ENCODE data around the gene KCNQ2. TPM values are rescaled to one million over a fixed set of nuclear protein-coding genes. Genes with fewer than 3 reads are reported as not detected.

KCNQ2 gene
- total and polyA plus RNA-seq, 2 experiments from 2014 or later, result 68.5 to 92.4 TPM

- peaks cover 8% of the 10 kb centered on the region for H3K27me3 Mint-ChIP-seq (ENCODE audit: insufficient read depth, low read depth, poor library complexity)
- no peak for TF ChIP-seq JUNB (IDR thresholded peaks at IDR 0.05; ENCODE audit: unreplicated experiment)
- TF ChIP-seq ZNF114 (CRISPR knock-in tag; IDR thresholded peaks at IDR 0.05), result no peak
- TF ChIP-seq ETS1 (IDR thresholded peaks at IDR 0.05), result no peak
- TF ChIP-seq CREB1 (CRISPR knock-in tag; IDR thresholded peaks at IDR 0.05; ENCODE audit: low read depth), result no peak
- no peak for TF ChIP-seq CTCF (conservative IDR thresholded peaks at IDR 0.05; ENCODE audit: low read depth in 2 of 2)
- TF ChIP-seq REST (IDR thresholded peaks at IDR 0.05; ENCODE audit: unreplicated experiment), result no peak
- TF ChIP-seq ZNF331 (CRISPR knock-in tag; IDR thresholded peaks at IDR 0.05; ENCODE audit: low read depth), result no peak
- TF ChIP-seq POLR2AphosphoS5 (IDR thresholded peaks at IDR 0.05; ENCODE audit: low read depth), result no peak
- no peak for TF ChIP-seq EZH2phosphoT487 (IDR thresholded peaks at IDR 0.05; ENCODE audit: unreplicated experiment)
- no peak for TF ChIP-seq NANOG (IDR thresholded peaks at IDR 0.05; ENCODE audit: borderline replicate concordance)
- TF ChIP-seq ZNF462 (CRISPR knock-in tag; IDR thresholded peaks at IDR 0.05), result no peak
- TF ChIP-seq STAT1 (IDR thresholded peaks at IDR 0.05; ENCODE audit: unreplicated experiment), result no peak
- no peak overlapping the region for H3K4me2 ChIP-seq
These were observed 32.8 kb upstream of the KCNQ2 start for GRCh38 chr20:63505281-63505680.

More at GRCh38 chr20:63505281-63505680, 32.8 kb upstream of the KCNQ2 start:
- H3K4me3 Mint-ChIP-seq, result no peak overlapping the region
- Histone ChIP-seq H4K20me1 (replicated peaks; ENCODE audit: insufficient read depth) (no peaks in the 10 kb centered on the region), H3K4me1 (ENCODE audit: insufficient read depth) (peaks cover 6% of the 10 kb centered on the region), H3K27ac (ENCODE audit: low read depth) (no peak overlapping the region), H3K79me2 (replicated peaks; ENCODE audit: insufficient read depth) (no peaks in the 10 kb centered on the region), H3F3A (replicated peaks; ENCODE audit: low read depth) (0 out of 2 replicates have a peak, but pooled peaks cover 3% of the 10 kb centered on the region), H3K9me2 (ENCODE audit: insufficient read depth) (no peaks in the 10 kb centered on the region), H3K27me3 (ENCODE audit: insufficient read depth) (0 out of 2 replicates have a peak, but pooled peaks cover under 1% of the 10 kb centered on the region), H3K4me3 (no peak overlapping the region), H3K36me3 (ENCODE audit: insufficient read depth) (no peaks in the 10 kb centered on the region), H2AFZ (no peak overlapping the region)
- no peak for ATAC-seq
- no peak overlapping the region for H3K27ac Mint-ChIP-seq
- H3K4me1 Mint-ChIP-seq, result peaks cover 5% of the 10 kb centered on the region; the same call in 2 of the 3 replicates
- peaks cover 35% of the 10 kb centered on the region for H3K9me3 Mint-ChIP-seq
- no peak for DNase-seq (ENCODE audit: low spot score)
- H3K36me3 Mint-ChIP-seq (ENCODE audit: low read depth), result peaks cover 12% of the 10 kb centered on the region

Measured in GM23338 (cell line).